Endothelial cell (in vitro differentiated cells): ENCODE data around the gene PPARA. TPM values are rescaled to one million over a fixed set of nuclear protein-coding genes. Genes with fewer than 3 reads are reported as not detected.

Source experiments
- DNase-seq: peaks from one replicate; pipeline ENCODE4 v3.0.0; 2021; ENCODE audit warnings: low spot score
- H3K27ac Mint-ChIP-seq: one replicate; pipeline ENCODE4 v1.8.0; 2021; ENCODE audit warnings: mixed read lengths, inconsistent platforms; ENCODE audit not compliant: unreplicated experiment
- H3K27me3 Mint-ChIP-seq: one replicate; pipeline ENCODE4 v1.8.0; 2021; ENCODE audit warnings: mild to moderate bottlenecking, moderate library complexity, mixed read lengths, inconsistent platforms; ENCODE audit not compliant: unreplicated experiment
- H3K36me3 Mint-ChIP-seq: one replicate; pipeline ENCODE4 v1.8.0; 2021; ENCODE audit warnings: mild to moderate bottlenecking, low read depth, mixed read lengths, inconsistent platforms; ENCODE audit not compliant: unreplicated experiment
- H3K4me1 Mint-ChIP-seq: one replicate; pipeline ENCODE4 v1.8.0; 2021; ENCODE audit warnings: mild to moderate bottlenecking, mixed read lengths, inconsistent platforms; ENCODE audit not compliant: unreplicated experiment
- H3K4me3 Mint-ChIP-seq: one replicate; pipeline ENCODE4 v1.8.0; 2021; ENCODE audit warnings: mild to moderate bottlenecking, mixed read lengths, inconsistent platforms; ENCODE audit not compliant: unreplicated experiment
- H3K9me3 Mint-ChIP-seq: one replicate; pipeline ENCODE4 v1.8.0; 2021; ENCODE audit warnings: mixed read lengths, inconsistent platforms; ENCODE audit not compliant: unreplicated experiment
- CTCF ChIP-seq: fragments of 200-600 bp; sonication (generic); IDR thresholded peaks from one replicate; pipeline ENCODE4 v1.5.0; 2021; ENCODE audit warnings: antibody characterized with exemption; ENCODE audit not compliant: unreplicated experiment
- total RNA-seq: library from RNA; stranded (reverse); fragmentation: NEBNext Ultra II Directional; extraction: Animal tissue kit (Norgen Biotek cat#: 25700); gene quantifications from one replicate; pipeline ENCODE4 v1.2.1, GENCODE V29; 2021; ENCODE audit not compliant: unreplicated experiment

The PPARA gene
- total RNA-seq, 1 donor from 2014 or later: 12.6 TPM

DNA sequence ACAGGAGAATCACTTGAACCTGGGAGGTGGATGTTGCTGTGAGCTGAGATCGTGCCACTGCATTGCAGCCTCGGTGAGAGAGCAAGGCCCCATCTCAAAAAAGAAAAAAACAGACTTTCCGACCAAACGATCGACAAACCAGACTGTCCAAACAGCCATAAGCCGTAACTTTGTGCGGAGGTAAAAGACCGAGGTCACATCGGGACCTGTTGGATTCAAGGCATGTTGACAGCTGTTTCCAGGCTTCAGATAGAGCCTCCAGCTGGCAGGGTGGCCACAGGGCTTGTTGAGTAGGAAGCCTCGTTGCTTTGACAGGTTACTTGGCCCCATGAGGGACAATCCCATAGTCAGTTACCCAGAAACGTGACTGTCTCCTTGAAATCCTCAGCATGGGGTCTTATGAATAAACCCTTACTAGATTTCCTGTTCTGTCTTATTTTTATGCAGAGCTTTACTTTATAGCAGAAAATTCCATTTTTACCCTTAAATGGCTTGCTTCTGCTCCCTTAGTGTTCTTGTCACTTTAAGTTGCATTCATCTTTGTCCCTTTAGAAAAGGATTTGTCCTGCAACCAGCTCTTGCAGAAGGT, 22.3 kb downstream of the PPARA start:
- no peak overlapping the region for H3K4me3 Mint-ChIP-seq
- H3K4me1 Mint-ChIP-seq: peaks cover 4% of the 10 kb centered on the region
- peaks cover 3% of the 10 kb centered on the region for H3K9me3 Mint-ChIP-seq
- H3K27me3 Mint-ChIP-seq: peaks cover 5% of the 10 kb centered on the region
- DNase-seq: no peak
- no peak overlapping the region for H3K27ac Mint-ChIP-seq
- TF ChIP-seq CTCF: no peak
- H3K36me3 Mint-ChIP-seq: peaks cover 14% of the 10 kb centered on the region

DNA sequence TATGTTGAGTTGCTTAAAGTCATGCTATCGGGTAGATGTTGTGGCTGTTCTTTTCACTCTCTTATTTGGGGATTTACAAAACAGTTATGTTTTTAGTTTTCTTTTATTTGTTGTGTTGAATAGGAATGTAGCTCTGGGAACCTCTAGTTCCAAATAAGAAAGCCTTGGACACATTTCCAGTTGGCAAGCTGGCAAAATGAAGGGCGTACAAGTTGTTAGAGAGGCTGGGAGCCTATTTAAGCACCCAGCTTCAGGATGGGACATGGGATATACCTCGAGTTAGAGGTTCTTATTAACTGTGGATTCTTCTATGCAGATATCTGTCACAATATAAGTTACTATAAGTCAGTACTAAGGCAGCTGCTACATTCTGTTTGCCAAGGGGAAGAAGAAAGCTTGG, 22.8 kb downstream of the PPARA start:
- DNase-seq: no peak
- no peak for TF ChIP-seq CTCF
- Mint-ChIP-seq H3K27me3 (peaks cover 5% of the 10 kb centered on the region), H3K4me3 (no peak overlapping the region), H3K27ac (no peak overlapping the region), H3K9me3 (peaks cover 4% of the 10 kb centered on the region), H3K36me3 (peaks cover 19% of the 10 kb centered on the region), H3K4me1 (peaks cover 4% of the 10 kb centered on the region)

DNA sequence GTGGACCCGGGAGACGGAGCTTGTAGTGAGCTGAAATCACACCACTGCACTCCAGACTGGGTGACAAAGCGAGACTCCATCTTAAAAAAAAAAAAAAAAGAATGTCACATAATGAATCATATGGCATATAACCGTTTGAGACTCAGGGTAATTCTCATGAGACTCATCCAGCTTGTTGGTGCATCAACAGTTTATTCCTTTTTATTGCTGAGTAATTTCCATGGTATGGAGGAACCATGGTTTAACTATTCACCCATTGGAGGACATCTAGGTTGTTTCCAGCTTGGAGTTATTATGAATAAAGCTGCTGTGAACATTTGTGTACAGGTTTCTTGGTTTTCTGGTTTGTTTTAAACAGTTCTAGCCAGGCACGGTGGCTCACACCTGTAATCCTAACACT, 25.3 kb downstream of the PPARA start:
- DNase-seq: no peak
- Mint-ChIP-seq H3K36me3 (peaks cover 40% of the 10 kb centered on the region), H3K27ac (no peak overlapping the region), H3K4me1 (peaks cover 4% of the 10 kb centered on the region), H3K9me3 (peaks cover 17% of the 10 kb centered on the region), H3K27me3 (peaks cover 3% of the 10 kb centered on the region), H3K4me3 (no peak overlapping the region)
- no peak for TF ChIP-seq CTCF

DNA sequence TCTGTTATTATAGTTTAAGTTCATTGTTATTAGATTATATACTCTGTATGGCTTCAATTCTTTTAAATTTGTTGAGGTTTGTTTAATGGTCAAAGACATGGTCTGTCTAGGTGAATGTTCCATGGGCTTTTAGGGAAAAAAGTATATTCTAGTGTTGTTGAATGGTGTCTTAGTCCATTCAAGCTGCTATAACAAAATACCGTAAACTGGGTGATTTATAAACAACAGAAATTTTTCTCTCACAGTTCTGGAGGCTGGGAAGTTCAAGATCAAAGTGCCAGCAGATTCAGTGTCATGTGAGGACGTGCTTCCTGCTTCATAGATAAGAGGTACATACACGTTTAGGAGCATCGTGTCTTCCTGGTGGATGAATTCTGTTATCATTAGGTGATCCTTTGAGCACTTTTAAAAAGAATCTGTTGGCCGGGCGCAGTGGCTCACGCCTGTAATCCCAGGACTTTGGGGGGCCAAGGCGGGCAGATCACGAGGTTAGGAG, 26.2 kb downstream of the PPARA start:
- peaks cover 3% of the 10 kb centered on the region for H3K27me3 Mint-ChIP-seq
- H3K4me3 Mint-ChIP-seq: no peak overlapping the region
- no peak for DNase-seq
- peaks cover under 1% of the 10 kb centered on the region for H3K4me1 Mint-ChIP-seq
- no peak overlapping the region for H3K27ac Mint-ChIP-seq
- H3K9me3 Mint-ChIP-seq: peaks cover 26% of the 10 kb centered on the region
- TF ChIP-seq CTCF: no peak
- H3K36me3 Mint-ChIP-seq: peaks cover 49% of the 10 kb centered on the region

- Mint-ChIP-seq H3K4me1 (no peaks in the 10 kb centered on the region), H3K27ac (no peak overlapping the region), H3K27me3 (no peaks in the 10 kb centered on the region), H3K9me3 (peaks cover 27% of the 10 kb centered on the region), H3K36me3 (peaks cover 58% of the 10 kb centered on the region), H3K4me3 (no peak overlapping the region)
- DNase-seq: no peak
- TF ChIP-seq CTCF: no peak
Observed at GRCh38 chr22:46178755-46179505, 28.6 kb downstream of the PPARA start.
